ENCODE measurements around the gene ITGB2. TPM values are rescaled to one million over a fixed set of nuclear protein-coding genes. Genes with fewer than 3 reads are reported as not detected.
"Not testable (repeated sequence)": the region's sequence is repeated elsewhere in the genome, so short reads cannot be mapped to it uniquely, and the experiment has no call there.

The ITGB2 gene
- polyA plus RNA-seq, 4 donors: 9.4 to 15.0 (median 12.1) TPM

DNA sequence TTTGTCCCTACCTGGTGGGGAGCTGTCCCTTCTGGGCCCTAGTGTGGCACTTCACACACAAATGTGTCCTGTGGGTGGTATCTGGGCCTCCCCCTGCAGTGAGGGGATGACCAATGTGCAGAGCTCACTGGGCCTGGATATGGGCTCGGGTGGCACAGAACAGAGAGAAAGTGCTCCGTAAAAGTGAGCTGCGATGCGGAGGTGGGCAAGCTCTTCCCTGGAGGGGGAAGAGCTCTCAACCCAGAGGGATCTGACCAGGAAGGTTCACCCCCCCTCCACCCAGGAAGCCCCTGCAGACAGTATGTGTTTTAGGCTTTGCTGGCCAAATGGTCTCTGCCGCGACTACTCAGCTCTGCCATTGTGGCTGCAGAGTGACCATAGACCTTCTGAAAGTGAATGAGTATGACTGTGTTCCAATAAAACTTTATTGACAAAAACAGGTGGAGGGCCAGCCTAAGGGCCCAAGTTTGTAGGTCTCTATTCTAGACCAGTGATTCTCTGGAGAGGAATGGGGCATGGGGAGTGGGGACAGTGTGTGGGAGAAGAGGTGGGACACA, 8.6 kb upstream of the ITGB2 start:
- DNase-seq (ENCODE audit: low read depth in 4 of 4, low spot score in 3 of 4): no peak

- DNase-seq (ENCODE audit: low read depth in 4 of 4, low spot score in 3 of 4): not testable (repeated sequence)
Observed at GRCh38 chr21:44928500-44929241, 8.0 kb upstream of the ITGB2 start.

DNA sequence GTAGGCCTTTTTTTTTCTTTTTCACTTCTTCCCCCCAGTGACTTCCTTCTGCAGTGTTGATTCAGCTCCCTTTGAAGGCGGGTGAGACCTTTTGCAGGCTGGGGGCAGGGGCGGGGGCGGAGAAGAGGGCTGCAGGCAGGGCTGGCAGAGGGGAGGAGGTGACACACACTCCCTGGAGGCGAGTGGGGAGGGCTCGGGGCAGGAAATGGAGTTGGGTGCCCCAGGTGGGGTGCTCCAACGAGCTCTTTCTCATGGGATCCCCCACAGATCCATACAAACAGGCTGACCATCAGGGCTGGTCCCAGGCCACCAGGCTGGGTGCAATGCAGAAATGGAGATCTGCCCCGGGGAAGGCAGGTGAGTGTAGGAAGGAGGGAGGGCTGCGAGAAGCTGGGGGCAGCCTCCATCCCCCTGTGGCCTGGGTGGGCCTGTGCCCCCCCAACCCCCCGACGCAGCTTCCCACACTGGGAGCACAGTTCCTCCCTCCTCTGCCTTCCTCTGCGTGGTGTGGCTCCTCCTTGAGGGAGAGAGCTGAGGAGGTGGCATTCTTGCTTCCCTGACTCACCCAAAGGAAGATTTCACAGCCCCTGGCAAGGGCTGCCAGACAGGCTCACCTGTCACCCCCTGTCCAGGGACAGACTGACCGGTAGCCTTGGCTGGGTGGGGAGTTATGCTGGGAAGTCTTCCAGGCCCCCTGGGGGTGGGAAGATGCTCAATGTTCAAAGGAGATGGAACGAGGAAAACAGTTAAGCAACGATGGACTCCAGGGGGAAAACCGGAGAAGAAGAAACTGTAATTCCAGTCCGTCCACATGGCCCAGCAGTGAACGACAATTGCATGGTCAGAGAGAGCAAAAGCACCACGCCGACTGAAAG, 7.1 kb upstream of the ITGB2 start:
- no peak for DNase-seq (ENCODE audit: low read depth in 4 of 4, low spot score in 3 of 4)

GRCh38 chr21:44927259-44927586, 6.5 kb upstream of the ITGB2 start:
- DNase-seq (ENCODE audit: low read depth in 4 of 4, low spot score in 3 of 4): no peak

- DNase-seq (ENCODE audit: low read depth in 4 of 4, low spot score in 3 of 4): no peak
Observed at GRCh38 chr21:44926331-44927101, 5.8 kb upstream of the ITGB2 start.

GRCh38 chr21:44925378-44925755, 4.7 kb upstream of the ITGB2 start:
- DNase-seq (ENCODE audit: low read depth in 4 of 4, low spot score in 3 of 4): no peak

GRCh38 chr21:44924606-44925377, 4.1 kb upstream of the ITGB2 start:
- DNase-seq (ENCODE audit: low read depth in 4 of 4, low spot score in 3 of 4): no peak

DNA sequence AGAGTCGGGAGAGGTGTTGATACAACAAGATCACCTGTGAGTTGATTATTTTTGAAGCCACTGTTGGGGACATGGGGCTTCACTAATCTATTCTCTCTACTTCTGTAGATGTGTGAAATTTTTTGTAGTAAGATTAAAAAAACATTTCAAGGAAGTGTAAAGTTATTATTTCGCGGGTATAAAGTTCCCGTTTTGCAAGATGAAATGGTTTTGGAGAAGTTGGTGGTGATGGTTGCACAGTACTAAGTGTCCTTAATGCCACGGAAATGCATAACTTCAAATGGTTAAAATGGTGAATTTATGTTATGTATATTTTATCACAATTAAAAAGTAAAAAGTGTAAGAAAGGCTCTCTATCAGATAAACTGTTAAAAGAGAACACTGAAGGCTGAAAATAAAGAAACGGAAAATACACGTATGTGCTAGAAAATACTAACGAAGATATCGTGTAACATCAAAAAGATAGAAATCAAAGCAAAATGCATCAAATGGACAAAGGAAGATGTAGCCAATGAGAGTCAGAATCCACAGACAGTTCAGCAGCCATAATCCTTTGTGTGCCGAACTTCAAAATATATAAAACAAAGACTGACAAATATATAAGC, 2.9 kb upstream of the ITGB2 start:
- no peak for DNase-seq (ENCODE audit: low read depth in 4 of 4, low spot score in 3 of 4)

DNA sequence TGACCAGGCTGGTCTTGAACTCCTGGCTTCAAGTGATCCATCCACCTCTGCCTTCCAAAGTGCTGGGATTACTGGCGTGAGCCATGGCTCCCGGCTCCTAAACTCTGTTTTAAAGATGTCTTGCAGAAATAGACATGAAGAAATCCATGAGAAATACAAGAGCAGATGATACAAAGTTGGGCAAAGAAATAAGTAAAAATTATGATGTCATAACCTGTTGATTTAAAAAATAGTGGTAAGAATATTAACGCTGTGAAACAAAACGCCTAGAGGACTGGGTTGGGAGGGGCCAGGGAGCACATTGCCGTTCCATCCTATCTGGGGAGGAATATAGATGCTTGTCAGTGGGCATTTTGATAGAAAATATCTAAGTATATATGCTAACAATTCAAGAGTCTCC, 1.2 kb upstream of the ITGB2 start:
- no peak for DNase-seq (ENCODE audit: low read depth in 4 of 4, low spot score in 3 of 4)

GRCh38 chr21:44919913-44920693, 596 bp downstream of the ITGB2 start:
- no peak for DNase-seq (ENCODE audit: low read depth in 4 of 4, low spot score in 3 of 4)

GRCh38 chr21:44919111-44919912, 1.4 kb downstream of the ITGB2 start:
- DNase-seq (ENCODE audit: low read depth in 4 of 4, low spot score in 3 of 4): no peak

DNA sequence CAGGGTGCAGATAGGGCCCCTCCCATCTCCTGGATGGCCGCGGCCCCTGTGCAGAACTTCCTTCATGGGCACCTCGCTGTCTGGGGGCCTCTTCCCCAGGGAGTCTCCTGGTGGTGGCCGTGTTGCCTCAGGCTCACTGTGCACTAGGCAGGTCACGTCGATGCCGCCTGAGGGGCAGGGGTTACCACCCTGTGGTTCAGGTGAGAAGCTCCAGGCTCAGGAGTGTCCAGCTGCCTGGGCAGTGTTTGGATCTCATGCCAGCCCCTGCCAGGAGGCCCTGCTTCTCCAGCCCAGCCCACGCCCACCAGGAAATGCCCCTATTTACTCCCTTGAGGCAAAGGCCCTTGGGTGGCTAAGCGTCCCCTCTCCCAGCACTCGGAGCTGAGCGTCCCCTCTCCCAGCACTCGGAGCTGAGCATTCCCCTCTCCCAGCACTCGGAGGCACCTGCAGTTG, 2.1 kb downstream of the ITGB2 start:
- no peak for DNase-seq (ENCODE audit: low read depth in 4 of 4, low spot score in 3 of 4)

DNA sequence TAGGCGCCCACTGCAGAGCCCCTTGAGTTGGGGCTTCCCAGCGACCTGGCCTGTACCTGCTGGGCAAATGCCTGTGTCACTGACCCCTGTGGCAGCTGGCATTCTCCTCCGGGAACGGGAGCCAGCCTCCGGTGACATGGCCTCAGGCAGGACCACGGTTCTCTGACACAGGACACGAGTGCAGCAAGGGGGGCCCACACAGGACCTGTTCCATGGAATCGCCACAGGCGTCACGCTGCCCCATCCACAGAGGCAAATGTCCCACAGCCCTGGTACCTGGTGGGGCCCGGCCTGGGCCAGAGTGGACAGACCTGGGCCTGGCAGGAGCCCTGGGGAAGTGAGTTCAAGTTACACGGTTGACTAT, 2.6 kb downstream of the ITGB2 start:
- DNase-seq (ENCODE audit: low read depth in 4 of 4, low spot score in 3 of 4): no peak

- no peak for DNase-seq (ENCODE audit: low read depth in 4 of 4, low spot score in 3 of 4)
Observed at GRCh38 chr21:44917446-44918106, 3.1 kb downstream of the ITGB2 start.

GRCh38 chr21:44916965-44917364, 3.7 kb downstream of the ITGB2 start:
- DNase-seq (ENCODE audit: low read depth in 4 of 4, low spot score in 3 of 4): no peak

DNA sequence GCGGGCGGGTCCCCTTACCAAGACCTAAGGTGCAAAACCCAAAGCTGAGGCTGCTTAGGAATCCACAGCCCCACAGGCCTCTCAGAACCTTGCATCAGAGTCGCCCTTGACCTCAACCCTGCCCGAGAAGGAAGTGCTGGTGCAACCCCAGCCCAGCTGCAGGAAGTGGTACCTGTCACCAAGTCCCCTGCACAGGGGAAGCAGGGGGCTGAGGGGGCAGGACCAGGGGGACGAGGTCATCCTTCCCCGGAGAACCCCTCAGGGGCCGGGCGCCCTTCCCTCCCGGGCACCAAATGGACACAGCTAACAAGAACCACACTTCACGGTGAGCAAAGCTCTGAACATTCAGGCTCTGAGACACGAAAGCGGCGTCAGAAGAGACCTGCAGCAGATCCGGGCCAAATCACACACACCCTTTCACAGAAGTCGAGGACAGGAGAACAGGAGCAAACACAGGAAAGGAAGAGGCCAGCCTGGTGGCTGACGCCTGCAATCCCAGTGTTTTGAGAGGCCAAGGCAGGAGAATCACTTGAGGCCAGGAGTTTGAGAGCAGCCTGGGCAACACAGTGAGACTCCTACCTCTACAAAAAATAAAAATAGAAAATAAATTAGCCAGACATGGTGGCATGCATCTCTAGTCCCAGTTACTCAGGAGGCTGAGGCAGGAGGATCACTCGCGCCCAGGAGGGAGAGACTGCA, 6.4 kb downstream of the ITGB2 start:
- DNase-seq (ENCODE audit: low read depth in 4 of 4, low spot score in 3 of 4): no peak

All from right renal pelvis (tissue), 4 donors.